ENCODE measurements around the gene ZNF638. TPM values are rescaled to one million over a fixed set of nuclear protein-coding genes. Genes with fewer than 3 reads are reported as not detected.

ZNF638 gene
- total RNA-seq, 1 experiment from 2014 or later = 108 TPM

DNA sequence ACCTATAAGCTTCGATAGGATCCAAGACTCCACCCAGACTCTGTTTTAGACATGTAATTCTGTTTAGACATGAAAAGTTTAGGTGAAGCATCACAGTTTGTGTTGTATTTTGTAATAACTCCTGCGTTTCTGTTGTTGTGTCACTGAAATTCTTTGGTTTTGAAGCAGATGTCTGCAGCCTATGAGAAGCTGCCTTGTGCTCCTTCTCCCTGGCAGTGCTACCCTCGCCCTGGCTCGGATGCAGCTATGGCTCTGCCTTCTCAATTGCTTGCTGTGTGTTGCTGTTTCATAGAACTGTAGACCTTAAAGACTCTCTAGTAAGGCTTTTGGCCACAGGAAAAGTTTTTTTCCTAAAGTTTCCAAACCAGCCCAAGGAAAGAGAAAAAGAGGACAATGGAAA lies 40.2 kb upstream of the ZNF638 start:
- no peak overlapping the region for H3K4me3 ChIP-seq (replicated peaks in 1 of 2; ENCODE audit: low read depth in 1 of 2, low read length in 2 of 2)
- ChIA-PET RAD21 (ENCODE audit: low non-redundant PET in 1 of 2, low total read pairs in 2 of 2, uncharacterized antibody in 2 of 2, unreplicated experiment in 2 of 2) (no interaction called here), CTCF (interaction anchor here (1.1 kb wide), 1 partner anchor 40 kb away, joined by 3 read pairs; the partner anchor contains the start of gene ZNF638), POLR2A (no interaction called here)
- H2AFZ ChIP-seq (ENCODE audit: low read depth, low read length, poor library complexity, severe bottlenecking) = no peak overlapping the region
- H3K9me3 ChIP-seq (ENCODE audit: control insufficient read depth in 1 of 2, insufficient read depth in 1 of 2, low read depth in 1 of 2, low read length in 2 of 2) = no peaks in the 10 kb centered on the region
- TF ChIP-seq YY1 (IDR thresholded peaks at IDR 0.05; ENCODE audit: extremely low read depth, insufficient replicate concordance, low read depth, low read length) = no peak
- TF ChIP-seq ZFX (IDR thresholded peaks at IDR 0.05) = no peak
- no peak for TF ChIP-seq ELF1 (IDR thresholded peaks at IDR 0.05; ENCODE audit: borderline replicate concordance, low read depth)
- no peak for TF ChIP-seq SIN3A (IDR thresholded peaks at IDR 0.05; ENCODE audit: low read depth)
- no peak for TF ChIP-seq CBX3 (IDR thresholded peaks at IDR 0.05; ENCODE audit: low read depth)
- H4K20me1 ChIP-seq (ENCODE audit: insufficient read depth) = no peaks in the 10 kb centered on the region
- no peaks in the 10 kb centered on the region for H3K36me3 ChIP-seq (ENCODE audit: control insufficient read depth in 1 of 2, insufficient read depth in 2 of 2, low read length in 2 of 2)
- ATAC-seq = no peak
- no TSS peak for BruUV-seq (replicated peaks)
- no peak for DNase-seq (ENCODE audit: low read depth, low spot score)
- H3K27me3 ChIP-seq (ENCODE audit: insufficient read depth, low read length) = no peaks in the 10 kb centered on the region
- no peak overlapping the region for H3K4me2 ChIP-seq (ENCODE audit: low read length)
- H3K27ac ChIP-seq (ENCODE audit: low read depth, low read length) = no peak overlapping the region
- H3K4me1 ChIP-seq (ENCODE audit: control insufficient read depth in 1 of 2, insufficient read depth in 2 of 2, low read length in 2 of 2) = no peaks in the 10 kb centered on the region
- peaks cover 62% of the 10 kb centered on the region for H3K79me2 ChIP-seq (ENCODE audit: insufficient read depth, low read length)
- H3K9ac ChIP-seq (ENCODE audit: low read length) = no peak overlapping the region
- intact Hi-C loops (cut with micrococcal nuclease) = no loop called here
- H3K9me2 ChIP-seq (ENCODE audit: insufficient read depth) = no peaks in the 10 kb centered on the region

DNA sequence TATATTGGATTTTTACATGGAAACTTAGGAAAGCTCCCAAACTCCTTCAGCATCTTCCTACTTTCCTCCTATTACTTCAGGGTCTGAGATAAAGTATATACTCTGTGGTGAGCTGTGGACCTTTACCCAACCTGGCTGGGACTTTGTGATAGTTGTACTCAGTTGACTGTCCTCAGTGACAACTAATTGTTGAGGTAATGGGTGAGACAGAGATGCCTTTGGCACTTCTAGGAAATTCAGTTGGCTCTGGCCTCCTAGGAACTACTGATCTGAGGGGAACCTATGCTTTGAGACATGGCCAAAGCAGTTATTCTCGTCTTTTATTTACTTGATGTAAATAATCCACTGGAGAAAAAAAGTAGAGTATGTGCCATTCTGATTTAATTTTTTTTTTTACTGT lies 39.4 kb upstream of the ZNF638 start:
- RAD21 ChIA-PET (ENCODE audit: low non-redundant PET in 1 of 2, low total read pairs in 2 of 2, uncharacterized antibody in 2 of 2, unreplicated experiment in 2 of 2) = no interaction called here
- POLR2A ChIA-PET = no interaction called here
- Histone ChIP-seq H3K36me3 (ENCODE audit: control insufficient read depth in 1 of 2, insufficient read depth in 2 of 2, low read length in 2 of 2) (no peaks in the 10 kb centered on the region), H4K20me1 (ENCODE audit: insufficient read depth) (no peaks in the 10 kb centered on the region), H3K9ac (ENCODE audit: low read length) (no peak overlapping the region), H3K9me2 (ENCODE audit: insufficient read depth) (no peaks in the 10 kb centered on the region), H3K27ac (ENCODE audit: low read depth, low read length) (no peak overlapping the region), H3K79me2 (ENCODE audit: insufficient read depth, low read length) (peaks cover 64% of the 10 kb centered on the region), H3K4me3 (replicated peaks in 1 of 2; ENCODE audit: low read depth in 1 of 2, low read length in 2 of 2) (no peak overlapping the region), H3K4me2 (ENCODE audit: low read length) (no peak overlapping the region), H3K9me3 (ENCODE audit: control insufficient read depth in 1 of 2, insufficient read depth in 1 of 2, low read depth in 1 of 2, low read length in 2 of 2) (no peaks in the 10 kb centered on the region), H3K27me3 (ENCODE audit: insufficient read depth, low read length) (no peaks in the 10 kb centered on the region), H2AFZ (ENCODE audit: low read depth, low read length, poor library complexity, severe bottlenecking) (no peak overlapping the region), H3K4me1 (ENCODE audit: control insufficient read depth in 1 of 2, insufficient read depth in 2 of 2, low read length in 2 of 2) (no peaks in the 10 kb centered on the region)
- DNase-seq (ENCODE audit: low read depth, low spot score) (no peak), ATAC-seq (no peak)
- intact Hi-C loops (cut with micrococcal nuclease) = no loop called here
- no TSS peak for BruUV-seq (replicated peaks)
- CTCF ChIA-PET = interaction anchor here (1.1 kb wide), 1 partner anchor 40 kb away, joined by 3 read pairs; the partner anchor contains the start of gene ZNF638
- TF ChIP-seq ZNF274 (IDR thresholded peaks at IDR 0.05; ENCODE audit: low read depth, low read length) = no peak
- no peak for TF ChIP-seq POLR2A (IDR thresholded peaks at IDR 0.05; ENCODE audit: borderline replicate concordance, extremely low read depth, insufficient read depth, insufficient read length)
- TF ChIP-seq EZH2phosphoT487 (IDR thresholded peaks at IDR 0.05; ENCODE audit: borderline replicate concordance) = no peak
- no peak for TF ChIP-seq SRF (IDR thresholded peaks at IDR 0.05; ENCODE audit: low read depth)
- no peak for TF ChIP-seq RAD21 (IDR thresholded peaks at IDR 0.05; ENCODE audit: low read depth)
- TF ChIP-seq YY1 (IDR thresholded peaks at IDR 0.05; ENCODE audit: extremely low read depth, insufficient replicate concordance, low read depth, low read length) = no peak
- no peak for TF ChIP-seq ZFX (IDR thresholded peaks at IDR 0.05)
- TF ChIP-seq, protein P1, sequence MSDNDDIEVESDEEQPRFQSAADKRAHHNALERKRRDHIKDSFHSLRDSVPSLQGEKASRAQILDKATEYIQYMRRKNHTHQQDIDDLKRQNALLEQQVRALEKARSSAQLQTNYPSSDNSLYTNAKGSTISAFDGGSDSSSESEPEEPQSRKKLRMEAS (IDR thresholded peaks at IDR 0.05) = no peak
- TF ChIP-seq, protein P2, sequence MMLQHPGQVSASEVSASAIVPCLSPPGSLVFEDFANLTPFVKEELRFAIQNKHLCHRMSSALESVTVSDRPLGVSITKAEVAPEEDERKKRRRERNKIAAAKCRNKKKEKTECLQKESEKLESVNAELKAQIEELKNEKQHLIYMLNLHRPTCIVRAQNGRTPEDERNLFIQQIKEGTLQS (IDR thresholded peaks at IDR 0.05) = no peak
- TF ChIP-seq, protein P3, sequence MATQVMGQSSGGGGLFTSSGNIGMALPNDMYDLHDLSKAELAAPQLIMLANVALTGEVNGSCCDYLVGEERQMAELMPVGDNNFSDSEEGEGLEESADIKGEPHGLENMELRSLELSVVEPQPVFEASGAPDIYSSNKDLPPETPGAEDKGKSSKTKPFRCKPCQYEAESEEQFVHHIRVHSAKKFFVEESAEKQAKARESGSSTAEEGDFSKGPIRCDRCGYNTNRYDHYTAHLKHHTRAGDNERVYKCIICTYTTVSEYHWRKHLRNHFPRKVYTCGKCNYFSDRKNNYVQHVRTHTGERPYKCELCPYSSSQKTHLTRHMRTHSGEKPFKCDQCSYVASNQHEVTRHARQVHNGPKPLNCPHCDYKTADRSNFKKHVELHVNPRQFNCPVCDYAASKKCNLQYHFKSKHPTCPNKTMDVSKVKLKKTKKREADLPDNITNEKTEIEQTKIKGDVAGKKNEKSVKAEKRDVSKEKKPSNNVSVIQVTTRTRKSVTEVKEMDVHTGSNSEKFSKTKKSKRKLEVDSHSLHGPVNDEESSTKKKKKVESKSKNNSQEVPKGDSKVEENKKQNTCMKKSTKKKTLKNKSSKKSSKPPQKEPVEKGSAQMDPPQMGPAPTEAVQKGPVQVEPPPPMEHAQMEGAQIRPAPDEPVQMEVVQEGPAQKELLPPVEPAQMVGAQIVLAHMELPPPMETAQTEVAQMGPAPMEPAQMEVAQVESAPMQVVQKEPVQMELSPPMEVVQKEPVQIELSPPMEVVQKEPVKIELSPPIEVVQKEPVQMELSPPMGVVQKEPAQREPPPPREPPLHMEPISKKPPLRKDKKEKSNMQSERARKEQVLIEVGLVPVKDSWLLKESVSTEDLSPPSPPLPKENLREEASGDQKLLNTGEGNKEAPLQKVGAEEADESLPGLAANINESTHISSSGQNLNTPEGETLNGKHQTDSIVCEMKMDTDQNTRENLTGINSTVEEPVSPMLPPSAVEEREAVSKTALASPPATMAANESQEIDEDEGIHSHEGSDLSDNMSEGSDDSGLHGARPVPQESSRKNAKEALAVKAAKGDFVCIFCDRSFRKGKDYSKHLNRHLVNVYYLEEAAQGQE (IDR thresholded peaks at IDR 0.05; ENCODE audit: low read depth) = no peak
- TF ChIP-seq, protein P4, sequence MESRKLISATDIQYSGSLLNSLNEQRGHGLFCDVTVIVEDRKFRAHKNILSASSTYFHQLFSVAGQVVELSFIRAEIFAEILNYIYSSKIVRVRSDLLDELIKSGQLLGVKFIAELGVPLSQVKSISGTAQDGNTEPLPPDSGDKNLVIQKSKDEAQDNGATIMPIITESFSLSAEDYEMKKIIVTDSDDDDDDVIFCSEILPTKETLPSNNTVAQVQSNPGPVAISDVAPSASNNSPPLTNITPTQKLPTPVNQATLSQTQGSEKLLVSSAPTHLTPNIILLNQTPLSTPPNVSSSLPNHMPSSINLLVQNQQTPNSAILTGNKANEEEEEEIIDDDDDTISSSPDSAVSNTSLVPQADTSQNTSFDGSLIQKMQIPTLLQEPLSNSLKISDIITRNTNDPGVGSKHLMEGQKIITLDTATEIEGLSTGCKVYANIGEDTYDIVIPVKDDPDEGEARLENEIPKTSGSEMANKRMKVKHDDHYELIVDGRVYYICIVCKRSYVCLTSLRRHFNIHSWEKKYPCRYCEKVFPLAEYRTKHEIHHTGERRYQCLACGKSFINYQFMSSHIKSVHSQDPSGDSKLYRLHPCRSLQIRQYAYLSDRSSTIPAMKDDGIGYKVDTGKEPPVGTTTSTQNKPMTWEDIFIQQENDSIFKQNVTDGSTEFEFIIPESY (IDR thresholded peaks at IDR 0.05; ENCODE audit: extremely low read depth, insufficient replicate concordance, low read length) = no peak
